ENCODE measurements around the gene MYMX.

- no peak for TF ChIP-seq CTCF (conservative IDR thresholded peaks at IDR 0.05; ENCODE audit: low read depth, low read length)
- TF ChIP-seq RAD21 (IDR thresholded peaks at IDR 0.05; ENCODE audit: low read length) = no peak
- TF ChIP-seq RFX5 (IDR thresholded peaks at IDR 0.05; ENCODE audit: low read depth, low read length) = no peak
- peak; percentile 74 for TF ChIP-seq POLR2A (IDR thresholded peaks at IDR 0.05; ENCODE audit: low read depth, low read length)
- no peak for TF ChIP-seq MAFK (IDR thresholded peaks at IDR 0.05; ENCODE audit: low read depth, low read length)
- no peak for TF ChIP-seq CHD1 (IDR thresholded peaks at IDR 0.05; ENCODE audit: low read depth, low read length)
- TF ChIP-seq SMC3 (IDR thresholded peaks at IDR 0.05; ENCODE audit: low read depth, low read length) = no peak
- peak; percentile 70 for TF ChIP-seq RCOR1 (IDR thresholded peaks at IDR 0.05; ENCODE audit: insufficient replicate concordance, low read length)
- TF ChIP-seq ELK1 (IDR thresholded peaks at IDR 0.05; ENCODE audit: borderline replicate concordance, low read depth, low read length) = no peak
These were observed 20.5 kb downstream of the MYMX start for GRCh38 chr6:44237021-44237812.

Measured in IMR-90 (cell line).